Vagina (tissue), 2 donors: ENCODE data around the gene LGALS3. TPM values are rescaled to one million over a fixed set of nuclear protein-coding genes. Genes with fewer than 3 reads are reported as not detected.

Experiments used
- DNase-seq, 2 donors: peaks; one replicate each; pipeline ENCODE4 v3.0.0-alpha.2; 2017; ENCODE audit errors: extremely low spot score in 2 of 2
- H3K27ac ChIP-seq: fragments of 200-600 bp; sonication (generic); one replicate; pipeline ENCODE4 v1.5.1; 2019
- H3K27me3 ChIP-seq: fragments of 200-600 bp; sonication (generic); one replicate; pipeline ENCODE4 v1.5.1; 2019
- H3K36me3 ChIP-seq, 2 donors: fragments of 200-600 bp; sonication (generic); one replicate each; pipeline ENCODE4 v1.5.1; 2017 to 2019
- H3K4me1 ChIP-seq: fragments of 200-600 bp; sonication (generic); one replicate; pipeline ENCODE4 v1.5.1; 2019
- H3K4me3 ChIP-seq, 2 donors: fragments of 200-600 bp; sonication (generic); 1 replicate in 1 of 2; 2 replicates in 1 of 2; pipeline ENCODE4 v1.5.1; 2016 to 2019
- H3K9me3 ChIP-seq: fragments of 200-600 bp; sonication (generic); one replicate; pipeline ENCODE4 v1.5.1; 2019
- CTCF ChIP-seq, 3 experiments: fragments of 450-650 bp in 2 of 3; fragments of 200-600 bp in 1 of 3; sonication (generic) in 1 of 3; IDR thresholded peaks; one replicate each; pipeline ENCODE4 v1.5.1; 2017 to 2019; ENCODE audit warnings: antibody characterized with exemption in 3 of 3, mild to moderate bottlenecking in 2 of 3, moderate library complexity in 2 of 3
- POLR2A ChIP-seq, 2 donors: fragments of 450-650 bp; IDR thresholded peaks; one replicate each; pipeline ENCODE4 v1.6.1; 2017; ENCODE audit warnings: antibody characterized with exemption in 2 of 2, mild to moderate bottlenecking in 2 of 2, moderate library complexity in 2 of 2
- POLR2AphosphoS5 ChIP-seq, 2 donors: sonication (generic); formaldehyde crosslinking; IDR thresholded peaks; one replicate each; pipeline ENCODE4 v1.9.0; 2017; ENCODE audit warnings: antibody characterized with exemption in 2 of 2, mild to moderate bottlenecking in 2 of 2, low read depth in 1 of 2; ENCODE audit not compliant: insufficient read depth in 1 of 2
- intact Hi-C: fragments of 100-400 bp; cut with DNase I; formaldehyde crosslinking; loops from one replicate; pipeline ENCODE4 v1.15.1; 2023
- total RNA-seq: library from RNA; depleted of rRNA; stranded (reverse); fragments of >200 nt; gene quantifications from one replicate; pipeline ENCODE4 v1.2.3, GENCODE V29; 2016

Gene LGALS3
- total RNA-seq, 1 donor from 2014 or later: 417 TPM

DNA sequence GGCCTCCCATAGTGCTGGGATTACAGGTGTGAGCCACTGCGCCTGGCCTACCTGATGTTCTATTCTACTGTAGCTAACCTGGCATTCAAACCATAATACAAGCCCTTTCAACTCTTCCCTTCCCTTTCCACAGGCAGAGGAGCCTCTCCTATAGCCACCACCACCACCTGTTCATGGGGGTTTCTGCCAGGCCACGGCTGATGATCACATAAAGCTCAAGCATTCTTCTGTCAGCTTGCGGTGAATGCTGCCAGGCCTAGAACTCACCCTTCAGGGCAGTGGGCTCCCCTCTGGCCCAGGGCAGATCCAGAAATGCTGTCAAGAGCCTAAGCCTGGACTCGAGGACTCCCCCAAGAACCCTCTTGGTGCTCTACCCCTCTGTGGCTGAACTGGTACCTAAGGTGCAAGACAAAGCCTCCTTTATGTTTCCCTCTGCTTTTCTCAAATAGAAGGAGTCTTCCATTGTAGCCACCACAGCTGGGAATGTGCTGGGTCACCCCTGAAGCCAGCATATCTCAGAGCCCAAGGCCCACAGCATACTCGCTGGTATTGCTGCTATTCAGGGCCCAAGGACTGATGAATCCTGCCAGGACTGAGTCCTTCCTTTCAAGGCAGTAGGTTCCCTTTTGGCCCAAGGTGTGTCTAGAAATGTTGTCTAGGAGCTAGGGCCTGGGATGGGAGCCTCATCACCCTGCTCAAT, 65.8 kb downstream of the LGALS3 start:
- TF ChIP-seq POLR2AphosphoS5 (IDR thresholded peaks at IDR 0.05; ENCODE audit: insufficient read depth in 1 of 2, low read depth in 1 of 2): no peak
- TF ChIP-seq POLR2A (IDR thresholded peaks at IDR 0.05): no peak
- TF ChIP-seq CTCF (IDR thresholded peaks at IDR 0.05): no peak
- H3K36me3 ChIP-seq: no peaks in the 10 kb centered on the region
- no peak overlapping the region for H3K27ac ChIP-seq
- no peaks in the 10 kb centered on the region for H3K27me3 ChIP-seq
- peaks cover 15% of the 10 kb centered on the region for H3K4me1 ChIP-seq
- H3K9me3 ChIP-seq: no peaks in the 10 kb centered on the region
- intact Hi-C loops: no loop called here
- DNase-seq: no peak
- H3K4me3 ChIP-seq: no peak overlapping the region

Other genes starting within 250 kb of the LGALS3 start
- 22.1 TPM for gene GCH1, start 226.4 kb upstream of the LGALS3 start, total RNA-seq
- gene WDHD1, start 102.2 kb upstream of the LGALS3 start, total RNA-seq: 3.2 TPM
- 10.6 TPM for gene SOCS4, start 102.0 kb upstream of the LGALS3 start, total RNA-seq
- gene MAPK1IP1L, start 77.6 kb upstream of the LGALS3 start, total RNA-seq: 39.3 TPM
- gene DLGAP5, start 62.3 kb downstream of the LGALS3 start, total RNA-seq: 2.2 TPM
- 24.6 TPM for gene FBXO34, start 142.2 kb downstream of the LGALS3 start, total RNA-seq